ENCODE measurements around the gene VEGFA.

The VEGFA gene

GRCh38 chr6:43747784-43748183, 22.2 kb upstream of the VEGFA start:
- no peak for TF ChIP-seq CTCF (IDR thresholded peaks at IDR 0.05; ENCODE audit: low read depth, low read length, missing control alignments)
- no peak for DNase-seq (ENCODE audit: low read depth)
- H3K4me3 ChIP-seq (ENCODE audit: low read depth, low read length), result no peak overlapping the region

DNA sequence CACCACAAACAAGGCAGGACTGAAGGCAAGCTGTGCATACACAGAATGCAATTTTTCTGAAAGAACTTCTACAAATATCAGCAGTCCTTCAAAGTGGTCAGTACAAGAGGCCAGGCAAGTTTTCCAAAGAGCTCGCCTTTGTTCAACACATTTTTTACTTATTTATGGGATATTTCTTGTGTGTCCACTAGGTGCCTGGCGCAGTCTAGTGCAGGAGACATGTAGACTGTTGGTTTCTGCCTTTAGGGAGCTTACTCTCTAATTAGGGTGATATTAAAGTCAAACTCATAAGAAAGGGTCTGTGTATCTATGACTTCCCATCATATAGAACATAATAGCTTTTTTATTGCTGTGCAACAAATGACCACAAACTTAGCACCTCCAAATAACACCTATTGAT, 21.2 kb upstream of the VEGFA start:
- no peak for DNase-seq (ENCODE audit: low read depth)

GRCh38 chr6:43749461-43749860, 20.6 kb upstream of the VEGFA start:
- no peak for TF ChIP-seq CTCF (IDR thresholded peaks at IDR 0.05; ENCODE audit: low read depth, low read length, missing control alignments)
- no peak for DNase-seq (ENCODE audit: low read depth)
- H3K4me3 ChIP-seq (ENCODE audit: low read depth, low read length), result no peak overlapping the region

More for the DNA sequence above, 21.2 kb upstream of the VEGFA start:
- no peak overlapping the region for H3K4me3 ChIP-seq (ENCODE audit: low read depth, low read length)
- no peak for TF ChIP-seq CTCF (IDR thresholded peaks at IDR 0.05; ENCODE audit: low read depth, low read length, missing control alignments)

GRCh38 chr6:43750622-43751021, 19.4 kb upstream of the VEGFA start:
- no peak overlapping the region for H3K4me3 ChIP-seq (ENCODE audit: low read depth, low read length)
- no peak for DNase-seq (ENCODE audit: low read depth)
- no peak for TF ChIP-seq CTCF (IDR thresholded peaks at IDR 0.05; ENCODE audit: low read depth, low read length, missing control alignments)

DNA sequence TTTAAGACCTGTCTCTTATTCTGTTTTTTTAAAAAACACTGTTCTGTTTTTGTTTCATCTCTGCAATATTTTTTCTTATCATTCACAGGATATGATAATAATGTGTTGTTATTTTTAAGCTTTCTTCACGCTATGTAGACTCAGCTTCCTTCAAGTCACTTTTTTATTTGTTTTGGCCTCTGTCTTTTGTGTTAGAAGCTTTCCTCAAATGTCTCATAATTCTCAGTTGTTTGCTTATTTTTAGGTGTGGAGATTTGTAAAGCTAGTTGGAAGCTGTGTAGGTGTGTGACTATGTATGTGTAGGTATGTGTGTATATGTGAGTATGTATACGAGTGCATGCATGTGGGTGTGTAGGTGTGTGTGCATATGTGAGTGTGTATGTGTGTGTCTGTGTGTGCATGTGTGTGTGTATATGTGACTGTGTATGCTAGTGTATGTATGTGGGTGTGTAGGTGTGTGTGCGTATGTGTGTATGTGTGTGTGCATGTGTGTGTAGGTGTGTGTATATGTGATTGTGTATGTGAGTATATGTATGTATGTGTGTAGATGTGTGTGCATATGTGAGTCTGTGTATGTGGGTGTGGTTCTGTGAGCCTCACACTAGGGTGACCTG, 16.3 kb upstream of the VEGFA start:
- TF ChIP-seq CTCF (IDR thresholded peaks at IDR 0.05; ENCODE audit: low read depth, low read length, missing control alignments), result no peak
- H3K4me3 ChIP-seq (ENCODE audit: low read depth, low read length), result no peak overlapping the region
- no peak for DNase-seq (ENCODE audit: low read depth)

GRCh38 chr6:43757966-43758616, 11.9 kb upstream of the VEGFA start:
- no peak for DNase-seq (ENCODE audit: low read depth)
- no peak for TF ChIP-seq CTCF (IDR thresholded peaks at IDR 0.05; ENCODE audit: low read depth, low read length, missing control alignments)
- no peak overlapping the region for H3K4me3 ChIP-seq (ENCODE audit: low read depth, low read length)

DNA sequence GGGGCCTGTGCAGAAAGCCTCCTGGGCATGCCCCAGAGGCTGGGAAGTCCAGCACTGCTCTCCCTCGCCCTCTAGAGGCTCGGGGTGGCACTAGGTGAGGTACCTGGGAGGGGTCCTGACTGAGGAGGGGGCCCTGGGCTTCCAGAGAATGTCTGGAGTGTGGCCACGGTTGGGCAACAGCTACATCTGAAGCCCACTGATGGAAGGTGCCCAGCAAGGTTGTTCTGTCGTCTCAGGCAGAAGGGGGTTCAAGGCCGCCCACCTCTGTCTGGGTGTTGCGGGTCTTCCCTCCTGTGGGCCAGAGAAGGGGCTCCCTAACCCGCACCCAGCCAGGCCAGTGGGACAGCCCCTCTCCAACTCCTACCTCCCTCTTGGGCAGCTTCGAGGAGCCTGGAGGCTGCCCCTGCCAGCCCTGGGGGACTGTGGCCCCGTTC, 11.4 kb upstream of the VEGFA start:
- peak; percentile 90 for TF ChIP-seq CTCF (IDR thresholded peaks at IDR 0.05; ENCODE audit: low read depth, low read length, missing control alignments)
- no peak overlapping the region for H3K4me3 ChIP-seq (ENCODE audit: low read depth, low read length)
- DNase-seq (ENCODE audit: low read depth), result no peak

Measured in GM12864 (cell line).